Measurements from ENCODE around the gene KNCN. TPM values are rescaled to one million over a fixed set of nuclear protein-coding genes. Genes with fewer than 3 reads are reported as not detected.
A peak's percentile ranks its signal among the peaks of the same experiment; 100 is the strongest.

KNCN gene
- total RNA-seq, 1 donor from 2014 or later = not detected

DNA sequence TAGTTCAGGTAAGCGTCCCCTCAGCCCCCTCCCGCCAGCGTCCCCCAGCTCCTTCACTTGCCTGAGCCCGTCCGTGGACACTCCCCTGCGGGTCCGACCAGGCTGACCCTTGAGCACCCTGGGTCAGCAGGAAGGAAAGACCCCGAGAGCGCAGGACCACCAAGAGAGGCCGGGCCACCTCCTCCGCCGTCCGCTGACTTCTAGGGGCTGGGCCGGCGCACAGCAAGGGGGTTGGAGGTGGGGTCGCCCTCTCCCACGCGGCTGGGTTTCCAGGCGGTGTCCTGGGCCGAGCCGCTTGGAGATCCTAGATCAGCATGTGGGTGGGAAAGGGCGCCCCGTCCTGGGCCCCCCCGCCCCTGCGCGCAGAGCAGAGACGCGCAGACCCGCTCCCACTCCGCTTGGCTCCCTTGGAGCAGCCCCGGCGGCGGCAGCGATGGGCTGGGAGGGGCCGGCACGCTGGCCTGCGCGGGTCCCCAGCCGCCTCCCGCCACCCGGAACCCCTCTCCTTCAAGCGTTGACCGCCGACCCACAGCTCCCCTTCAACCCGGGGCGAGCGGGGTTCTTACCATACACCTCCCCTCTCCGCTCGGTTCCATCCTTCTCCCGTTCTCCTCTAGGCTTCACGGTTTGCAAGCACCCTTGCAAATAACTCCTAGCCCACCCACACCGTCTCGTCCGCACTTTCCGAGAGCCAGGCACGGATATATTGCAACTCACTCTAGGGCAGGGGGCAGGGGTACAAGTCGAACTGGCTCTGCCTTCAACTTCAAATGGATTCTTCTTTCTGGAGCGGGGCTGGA lies 7.5 kb downstream of the KNCN start:
- ATAC-seq = no peak

DNA sequence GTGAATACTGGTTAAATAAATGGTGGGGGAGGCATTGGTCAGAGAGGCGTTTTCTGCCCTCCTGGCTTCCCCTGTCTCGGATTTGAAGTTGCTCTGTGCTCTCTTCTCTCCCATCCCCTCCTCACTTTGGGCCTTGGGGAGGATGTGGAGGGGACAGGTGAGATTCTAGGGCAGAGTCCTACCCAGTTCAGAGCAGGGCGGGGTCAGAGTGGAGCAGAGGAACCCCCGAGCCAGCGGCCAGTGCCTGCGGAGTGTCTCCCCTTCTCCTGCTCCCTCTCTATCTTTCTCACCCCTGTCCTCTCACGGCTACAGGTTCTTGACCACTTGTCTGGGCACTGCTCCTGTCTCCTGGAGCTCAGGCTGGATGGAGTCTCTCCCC lies 8.1 kb downstream of the KNCN start:
- no peak for ATAC-seq

DNA sequence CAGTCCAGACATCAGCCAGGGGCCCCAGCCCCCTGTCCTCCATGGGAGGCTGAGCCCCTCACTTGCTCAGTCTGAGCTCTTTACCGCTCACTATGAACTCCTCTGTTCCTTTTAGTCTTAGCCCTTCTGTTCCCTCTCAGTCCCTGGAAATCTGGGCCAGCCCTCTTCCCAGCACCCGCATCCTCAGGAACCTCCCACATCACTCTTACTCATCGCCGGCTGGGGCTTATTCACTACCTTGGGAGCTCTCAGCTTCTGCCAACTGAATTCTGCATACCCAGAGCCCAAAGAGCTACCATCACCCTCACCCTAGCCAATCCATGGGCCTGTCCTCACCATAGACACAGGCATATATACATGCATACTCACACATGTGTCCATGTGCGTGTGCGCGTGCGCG lies 11.5 kb downstream of the KNCN start:
- ATAC-seq = peak; percentile 51

DNA sequence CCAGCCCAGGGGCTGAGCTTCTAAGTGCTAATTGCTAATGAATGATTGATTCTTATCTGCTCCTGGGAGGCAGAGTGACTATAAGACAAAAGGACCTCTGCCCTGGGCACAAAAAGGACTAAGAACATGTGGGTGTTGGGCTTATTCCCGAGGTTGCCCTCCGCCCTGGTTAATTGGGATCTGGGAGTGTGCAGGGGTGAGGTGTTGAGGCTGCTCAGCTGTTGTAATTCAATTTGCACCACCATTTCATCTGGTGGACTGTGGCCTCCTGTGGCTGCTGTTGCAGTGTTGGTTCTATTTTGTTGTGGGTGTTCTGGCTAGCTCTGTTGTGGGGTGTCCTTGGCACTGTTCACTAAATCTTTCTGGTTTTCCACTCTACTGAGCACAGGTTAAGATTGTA lies 13.3 kb downstream of the KNCN start:
- ATAC-seq = no peak

DNA sequence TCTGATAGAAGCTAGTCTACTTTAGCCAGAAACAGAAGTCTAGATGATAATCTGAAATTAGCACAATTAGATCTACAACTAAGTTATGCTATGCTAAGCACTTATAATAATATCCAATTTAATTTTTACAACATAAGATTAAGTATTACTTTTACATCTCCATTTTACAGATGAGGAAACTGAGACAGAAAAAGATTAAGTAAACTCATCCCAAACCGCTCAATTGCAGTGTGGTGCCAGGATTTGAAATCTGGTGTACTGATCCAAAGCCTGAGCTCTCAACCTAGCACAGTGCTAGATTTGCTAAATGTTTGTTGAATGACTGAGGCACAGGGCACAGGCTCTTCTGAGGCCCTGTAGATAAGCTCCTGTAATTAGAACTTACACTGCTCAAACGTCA lies 13.8 kb downstream of the KNCN start:
- ATAC-seq = no peak

DNA sequence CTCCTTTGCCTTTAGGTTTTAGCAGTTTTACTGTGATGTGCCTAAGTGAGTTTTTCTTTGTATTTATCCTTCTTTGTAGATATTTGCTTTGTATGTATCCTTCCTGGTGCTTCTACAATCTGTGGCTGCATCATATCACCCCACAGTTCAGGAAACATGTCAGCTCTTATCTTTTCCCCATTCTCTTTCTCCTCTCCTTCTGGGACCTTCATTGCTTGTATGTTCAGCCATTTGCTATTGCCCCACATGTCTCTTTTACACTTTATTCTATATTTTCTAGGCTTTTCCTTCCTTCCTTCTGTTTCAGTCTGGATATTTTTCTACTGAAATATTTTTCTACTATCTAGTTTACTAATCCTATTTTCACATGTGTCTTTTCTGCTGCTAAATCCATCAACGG lies 14.9 kb downstream of the KNCN start:
- no peak for ATAC-seq

DNA sequence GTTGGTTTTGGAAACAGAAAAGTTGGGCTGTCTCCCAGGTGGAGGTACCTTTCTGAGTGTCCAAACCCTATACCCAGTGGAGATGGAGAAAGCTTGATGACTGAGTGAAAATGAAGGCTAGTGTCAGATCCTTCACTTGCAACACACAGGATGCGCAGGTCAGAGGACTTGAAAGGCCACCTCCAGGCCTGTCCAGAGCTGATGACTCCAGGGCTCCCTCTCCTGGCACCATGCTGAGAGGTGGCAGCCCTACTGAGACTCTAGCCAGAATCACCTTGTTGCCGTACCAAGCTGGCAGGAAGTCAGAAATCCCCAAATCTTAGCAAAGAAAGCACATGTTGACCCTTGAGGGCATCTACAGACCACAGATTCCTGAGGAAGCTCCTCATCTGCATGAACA lies 16.4 kb downstream of the KNCN start:
- peak; percentile 60 for ATAC-seq

DNA sequence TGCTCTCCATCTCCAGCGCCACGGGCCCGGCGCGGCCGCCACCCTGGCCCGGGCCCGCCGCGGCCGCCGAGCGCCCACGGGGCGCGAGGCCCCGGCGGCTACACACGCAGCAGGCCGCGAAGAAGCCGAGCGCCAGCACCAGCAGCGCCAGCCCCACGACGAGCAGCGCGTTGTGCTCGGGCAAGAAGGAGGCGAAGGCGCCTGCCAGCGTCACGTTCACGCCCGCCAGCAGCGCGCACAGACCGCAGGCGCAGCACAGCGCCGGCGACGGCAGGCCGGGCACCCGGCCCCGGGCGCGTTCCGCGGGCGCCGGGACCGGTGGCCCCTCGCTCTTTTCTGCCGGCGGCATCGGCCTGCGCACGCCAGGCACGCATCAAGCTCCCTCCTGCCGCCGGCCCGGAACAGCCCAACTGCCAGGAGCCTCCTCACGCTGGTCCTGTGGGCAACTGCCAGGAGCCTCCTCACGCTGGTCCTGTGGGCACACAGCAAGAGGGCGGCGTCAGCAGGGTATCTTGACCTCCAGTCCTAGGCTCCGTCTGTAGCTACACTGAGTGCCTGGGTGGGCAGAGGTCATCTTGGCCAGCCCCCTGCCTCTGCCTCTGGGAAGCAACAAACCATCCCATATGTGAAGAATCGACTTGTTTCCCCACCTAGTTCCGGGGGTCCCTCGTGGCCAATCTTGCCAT lies 18.1 kb downstream of the KNCN start:
- ATAC-seq = peak; percentile 30

DNA sequence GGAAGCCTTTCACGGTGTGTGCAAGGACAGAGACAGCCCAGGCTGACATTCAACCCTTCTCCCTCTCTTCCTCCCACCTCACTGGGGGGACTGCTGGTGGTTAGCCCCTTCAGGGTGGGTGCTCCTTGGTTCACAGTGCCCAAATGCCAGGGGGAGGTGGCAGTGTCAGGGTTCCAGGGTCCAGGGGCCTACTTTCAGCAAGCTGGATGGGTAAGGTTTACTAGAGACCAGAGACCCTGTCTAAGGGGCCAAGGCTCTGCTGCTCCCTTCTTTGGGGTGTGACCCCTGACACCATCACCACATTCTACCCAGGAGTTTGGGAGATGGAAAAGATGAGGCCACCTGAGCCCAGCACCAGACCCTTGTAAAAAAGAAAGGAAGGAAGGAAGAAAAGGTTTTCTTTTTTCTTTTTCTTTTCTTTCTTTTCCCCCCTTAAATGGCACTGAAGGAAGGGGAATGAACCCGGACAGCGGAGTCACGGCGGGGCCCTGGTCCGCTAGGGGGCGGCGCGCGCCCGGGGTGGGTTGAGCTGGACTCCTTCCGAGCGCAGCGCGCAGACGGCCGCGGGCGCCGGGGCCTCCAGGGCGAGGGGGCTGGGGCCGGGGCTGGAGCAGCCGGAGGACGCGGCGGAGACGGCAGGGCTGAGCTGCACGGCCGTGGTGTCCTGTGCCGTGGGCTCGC lies 18.8 kb downstream of the KNCN start:
- peak; percentile 17 for ATAC-seq

DNA sequence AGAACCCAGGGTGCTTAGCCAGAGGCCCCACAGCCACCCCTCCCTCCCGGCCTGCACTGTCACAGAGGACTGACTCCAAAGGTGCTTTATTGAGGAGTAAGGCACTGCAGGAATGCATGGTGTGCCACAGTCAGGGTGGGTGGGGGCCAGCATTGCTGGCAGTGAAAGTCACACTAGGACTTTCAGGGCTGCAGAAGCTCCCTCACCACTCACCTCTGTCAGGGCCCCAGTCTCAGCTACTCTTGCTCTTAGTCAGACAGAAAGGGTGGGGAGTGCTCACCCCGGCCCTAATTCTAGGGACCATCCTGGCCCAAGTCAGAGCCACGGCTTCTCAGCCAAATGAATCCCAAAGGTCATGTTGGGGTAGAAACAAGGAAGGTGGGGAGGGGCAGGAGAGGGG lies 19.4 kb downstream of the KNCN start:
- no peak for ATAC-seq

DNA sequence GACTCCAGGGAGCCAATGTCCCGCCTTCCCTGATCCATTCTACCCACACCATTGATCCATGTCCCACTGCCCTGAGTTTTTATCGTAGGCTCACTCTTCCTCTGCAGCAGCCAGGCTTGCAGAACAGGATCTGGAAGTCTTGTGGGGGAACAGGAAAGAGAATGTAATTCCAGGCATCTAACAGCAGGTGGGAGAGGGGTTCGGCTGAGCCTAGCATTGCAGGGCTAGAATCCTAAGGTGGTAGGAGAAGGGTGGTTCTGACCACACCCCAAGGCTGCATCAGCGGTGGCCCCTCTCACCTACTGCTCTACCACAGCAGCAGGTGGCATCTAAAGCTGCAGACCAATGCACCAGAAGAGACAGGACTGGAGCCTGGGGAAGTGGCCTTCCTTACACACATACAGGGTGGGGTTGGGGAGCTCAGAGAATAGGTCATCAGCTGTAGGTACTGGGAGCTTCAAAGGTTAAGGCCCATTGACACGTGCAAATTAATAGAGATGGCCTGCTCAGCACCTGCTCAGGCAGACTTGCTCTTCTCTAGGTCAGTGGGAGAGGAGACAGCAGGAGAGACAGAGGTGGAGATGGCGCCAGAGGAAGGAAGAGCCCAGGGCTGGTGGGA lies 20.5 kb downstream of the KNCN start:
- ATAC-seq = peak; percentile 43

DNA sequence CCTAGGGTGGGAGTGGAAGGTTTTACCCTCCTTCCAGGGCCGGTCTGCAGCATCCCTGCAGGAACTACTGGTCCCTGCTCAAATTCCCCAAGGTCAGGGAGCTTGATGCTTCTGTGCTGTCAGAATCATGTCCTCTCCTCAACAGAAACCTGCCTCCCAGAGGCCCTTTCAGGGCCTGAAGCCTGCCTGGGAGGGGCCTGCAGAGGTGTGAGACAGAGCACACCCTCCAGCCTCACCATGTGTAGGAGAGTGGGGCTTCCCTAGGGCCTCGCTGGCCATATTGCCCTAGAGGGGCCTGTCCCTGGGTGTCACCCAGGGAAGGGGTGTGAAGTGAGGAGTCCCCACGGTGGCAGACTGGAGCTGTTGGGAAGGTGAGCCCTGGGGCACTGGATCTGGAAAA lies 21.1 kb downstream of the KNCN start:
- ATAC-seq = no peak

DNA sequence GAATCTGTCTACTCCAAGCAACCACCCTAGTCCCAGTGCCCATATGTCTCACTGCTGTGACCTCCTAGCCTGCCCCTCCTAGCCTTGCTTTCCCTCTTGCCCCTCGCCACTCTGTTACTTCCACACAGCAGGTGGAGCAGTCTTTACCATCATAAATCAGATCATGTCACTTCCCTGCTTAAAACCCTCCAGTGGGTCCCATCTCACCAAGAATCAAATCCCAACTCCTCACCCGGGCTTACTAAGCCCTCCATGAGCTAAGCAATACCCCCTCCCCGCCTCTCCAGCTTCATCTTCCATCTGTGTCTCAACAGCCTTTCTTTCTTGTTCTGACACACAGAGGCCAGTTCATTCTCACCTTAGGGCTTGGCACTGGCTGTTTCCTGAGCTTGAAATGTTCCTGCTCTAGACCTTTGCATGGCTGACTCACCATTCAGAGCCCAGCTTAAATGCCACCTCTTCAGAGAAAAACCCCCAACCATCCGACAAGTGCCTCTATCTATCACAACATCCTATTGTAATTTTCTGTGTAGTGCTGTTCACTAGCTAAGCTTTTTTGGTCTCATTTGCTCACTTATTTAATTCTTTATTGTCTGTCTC lies 22.3 kb downstream of the KNCN start:
- peak; percentile 45 for ATAC-seq

DNA sequence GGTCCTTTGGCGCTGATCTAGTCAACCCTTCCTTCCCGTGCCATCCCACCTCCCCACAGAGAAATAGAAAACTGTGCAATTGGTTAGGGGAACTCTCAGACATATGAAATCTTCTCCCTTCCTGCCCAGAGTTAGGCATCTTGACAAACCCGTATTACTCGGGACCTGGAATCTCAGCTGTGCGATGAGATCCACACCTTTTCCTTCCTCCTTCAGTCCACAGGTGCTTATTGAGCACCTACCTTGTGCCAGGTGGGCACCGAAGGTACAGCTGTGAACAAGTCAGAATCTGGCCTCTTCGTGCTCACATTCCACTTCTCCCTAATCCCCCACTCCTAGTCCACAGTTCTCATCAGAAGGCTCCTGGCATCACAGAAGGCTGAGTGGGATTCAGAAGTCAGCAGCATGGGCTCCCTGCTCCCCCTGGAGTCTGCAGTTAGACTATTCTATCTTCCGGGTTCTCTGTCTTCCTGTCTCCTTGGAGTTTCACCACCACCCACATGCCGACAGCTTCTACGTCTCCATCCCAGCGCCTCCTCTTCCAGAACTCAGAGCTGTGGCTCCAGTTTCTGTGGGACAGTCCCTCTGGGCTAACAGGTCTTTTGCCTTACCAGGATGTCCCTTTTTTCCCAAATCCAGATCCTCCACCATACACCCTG lies 23.0 kb downstream of the KNCN start:
- ATAC-seq = no peak

DNA sequence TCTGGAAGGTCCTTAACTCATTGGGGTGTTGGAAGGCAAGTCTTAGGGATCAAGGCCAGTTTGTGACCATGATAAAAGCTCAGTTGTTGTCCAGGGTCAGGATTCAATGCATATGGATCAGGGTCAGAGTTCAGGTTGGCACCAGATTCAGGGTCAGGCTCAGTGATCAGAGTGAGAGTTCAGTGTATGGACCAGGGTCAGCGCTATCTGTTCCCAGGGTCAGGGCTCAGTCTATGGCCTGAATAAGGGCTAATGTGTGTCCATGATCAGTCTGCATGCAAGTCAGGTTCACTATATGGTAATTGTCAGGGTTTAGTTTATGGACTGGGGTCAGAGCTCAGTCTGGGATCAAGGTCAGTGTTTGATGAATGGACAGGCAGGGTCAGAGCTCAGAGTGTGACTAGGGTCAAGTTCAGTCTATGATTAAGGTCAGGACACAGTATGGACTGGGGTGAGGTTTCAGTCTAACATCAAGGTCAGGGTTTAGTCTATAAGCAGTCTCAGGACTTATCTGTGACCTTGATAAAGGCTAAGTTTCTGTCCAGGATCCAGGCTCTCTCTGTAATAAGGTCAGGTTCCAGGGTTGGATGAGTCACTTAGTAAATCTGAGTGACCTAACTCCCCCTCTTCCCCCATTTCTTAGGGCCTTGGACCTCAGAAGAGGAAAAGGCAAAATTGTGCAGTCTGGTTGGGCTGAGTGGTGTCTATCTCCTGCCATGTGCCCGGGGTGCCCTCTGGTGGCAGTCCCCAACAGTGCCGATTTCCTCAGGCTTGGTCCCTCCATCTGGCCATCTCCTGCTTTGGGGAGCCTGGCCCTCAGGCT lies 23.8 kb downstream of the KNCN start:
- peak; percentile 64 for ATAC-seq

DNA sequence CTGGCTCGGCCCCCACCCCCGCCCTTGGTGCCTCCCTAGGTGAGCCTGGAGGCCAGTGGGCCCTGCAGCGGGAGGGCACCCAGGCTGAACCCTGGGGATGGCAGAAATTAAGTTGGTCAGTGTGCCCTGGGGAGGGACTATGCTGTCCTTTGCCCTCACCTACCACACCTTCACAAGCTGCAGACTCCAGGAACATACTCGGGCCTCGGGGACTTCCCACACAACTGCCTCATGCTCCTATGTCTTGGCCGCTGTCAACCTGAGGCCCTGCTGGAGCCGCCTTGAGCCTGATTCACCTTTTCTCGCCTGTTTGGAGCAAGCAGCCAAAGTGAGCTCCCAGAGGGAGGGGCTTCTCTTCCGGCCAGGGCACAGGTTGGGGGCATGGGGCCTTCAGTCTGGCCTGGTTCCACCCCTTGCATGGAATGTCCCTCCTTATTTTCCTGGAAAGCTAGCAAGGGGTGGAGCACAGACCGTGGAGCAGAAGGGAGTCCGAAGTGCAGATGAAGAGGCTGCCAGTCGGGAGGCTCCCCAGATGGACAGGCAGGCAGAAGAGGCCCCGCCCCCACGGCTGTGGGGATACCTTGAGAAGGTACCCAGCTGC lies 24.7 kb downstream of the KNCN start:
- no peak for ATAC-seq

DNA sequence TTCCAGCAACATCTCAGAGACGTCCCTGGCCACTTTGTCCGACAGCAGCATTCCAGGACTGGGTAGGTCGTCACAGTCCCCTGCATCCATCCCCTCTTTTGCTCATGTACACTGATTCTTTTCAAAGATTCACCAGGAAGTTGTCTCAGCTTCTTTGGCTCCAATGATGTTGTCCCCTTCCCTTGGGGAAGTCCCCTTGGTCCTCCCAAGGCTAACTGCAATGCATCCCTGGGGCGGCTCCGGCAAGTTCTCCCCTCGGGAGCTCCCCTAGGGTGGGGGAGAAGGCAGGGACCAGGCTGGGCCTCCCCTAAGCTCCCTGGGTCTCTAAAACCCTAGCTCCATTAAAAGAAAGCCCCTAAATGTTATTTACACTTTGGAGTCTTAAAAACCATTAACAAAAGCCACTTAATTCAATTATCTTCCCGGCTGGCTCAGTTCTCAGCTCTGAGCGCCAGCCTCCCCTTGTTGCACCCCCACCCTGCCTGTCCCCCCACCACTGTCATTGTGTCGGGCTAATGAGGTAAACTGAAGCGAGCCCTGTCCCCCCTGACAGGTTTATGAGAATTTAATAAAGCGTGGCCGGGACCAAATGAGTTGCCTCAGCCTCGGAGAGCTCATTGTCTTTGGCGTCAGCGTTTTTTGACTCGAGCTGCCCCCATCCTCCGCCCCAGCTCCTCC lies 25.3 kb downstream of the KNCN start:
- no peak for ATAC-seq

DNA sequence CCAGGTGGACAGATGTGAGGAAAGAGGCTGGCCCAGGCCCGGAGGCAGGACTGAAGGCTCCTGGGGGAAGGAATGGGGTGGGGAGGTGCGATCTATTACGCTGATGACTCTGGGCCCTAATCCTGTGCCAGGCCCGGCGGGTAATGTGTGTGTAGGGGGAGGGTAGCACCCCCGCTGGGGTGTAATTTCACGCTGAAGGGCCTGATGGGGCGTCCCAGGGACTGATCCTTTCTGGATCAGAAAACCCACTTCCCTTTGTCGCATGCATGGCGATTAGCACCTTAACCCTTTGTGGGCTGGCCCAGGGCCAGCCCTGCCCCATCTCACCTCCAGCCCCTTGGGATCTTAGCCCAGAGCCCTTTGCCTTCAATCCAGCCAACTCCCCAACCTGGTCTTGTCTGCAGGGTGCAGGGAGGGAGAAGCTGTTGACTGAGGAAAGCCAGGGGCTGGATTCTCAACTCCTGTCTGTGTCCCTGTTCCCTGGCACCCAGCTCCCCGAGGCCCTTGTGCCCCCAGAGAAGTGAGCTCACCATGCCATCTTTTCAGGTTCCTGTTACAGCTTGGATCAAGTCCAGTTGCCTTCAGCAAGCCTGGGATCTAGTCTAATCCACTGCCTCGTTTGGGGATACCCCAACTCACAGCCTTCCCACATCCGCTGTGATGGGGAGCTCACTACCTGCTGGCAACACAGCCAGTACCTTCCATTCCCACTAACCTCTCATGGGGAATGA lies 26.0 kb downstream of the KNCN start:
- ATAC-seq = no peak

DNA sequence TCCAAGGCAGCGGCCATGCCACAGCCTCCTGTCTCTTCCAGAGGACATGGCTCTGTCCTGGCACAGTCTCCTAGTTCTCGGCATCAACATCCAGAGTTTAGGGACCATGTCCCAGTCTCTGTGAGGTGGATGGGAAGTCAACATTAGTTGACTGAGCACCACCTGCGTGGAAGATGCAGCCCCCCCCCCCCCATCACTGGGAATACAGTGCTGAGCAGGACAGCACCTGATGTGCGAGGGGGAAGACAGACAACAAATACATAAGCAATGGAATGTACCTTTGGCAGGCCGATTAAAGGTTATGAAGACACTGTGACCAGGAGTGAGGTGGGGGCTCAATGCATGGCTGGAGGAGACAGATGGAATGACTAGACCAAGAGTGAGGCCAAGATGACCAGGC lies 26.6 kb downstream of the KNCN start:
- no peak for ATAC-seq

All from esophagus mucosa (tissue), 1 donor.